NCI-H2107 treated with DMSO at 0.1 percent for 48 hours (cell line): ENCODE data around the gene GRHL1.

ENCODE experiments used
- DNase-seq: peaks from one replicate; lab custom pipeline; 2025; ENCODE audit not compliant: unreplicated experiment; lab: John Stamatoyannopoulos, UW

GRHL1 gene

GRCh38 chr2:9992427-9993187, 41.1 kb downstream of the GRHL1 start:
- DNase-seq = no peak

GRCh38 chr2:9993488-9994165, 42.1 kb downstream of the GRHL1 start:
- DNase-seq = no peak

GRCh38 chr2:9994462-9994861, 43.0 kb downstream of the GRHL1 start:
- no peak for DNase-seq

- DNase-seq = no peak
These were observed 43.6 kb downstream of the GRHL1 start for GRCh38 chr2:9995059-9995458.

DNA sequence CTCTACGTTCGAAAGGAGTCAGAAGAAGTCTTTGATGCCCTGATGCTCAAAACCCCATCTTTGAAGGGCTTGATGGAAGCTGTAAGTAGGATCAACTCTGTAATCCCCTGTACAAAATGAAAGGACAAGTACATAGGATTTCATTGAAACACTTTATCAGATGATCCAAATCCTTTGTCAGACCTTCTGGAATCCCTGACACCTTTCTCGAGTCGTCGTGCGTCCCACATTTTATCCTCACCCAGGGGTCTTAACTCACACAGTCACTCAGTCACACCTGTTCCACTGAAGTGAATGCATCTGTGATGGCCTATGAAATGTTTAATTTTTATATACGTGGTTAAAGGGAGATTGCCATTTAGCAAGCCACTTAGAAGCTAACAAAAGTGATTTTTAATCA, 44.8 kb downstream of the GRHL1 start:
- no peak for DNase-seq

GRCh38 chr2:9997936-9998335, 46.4 kb downstream of the GRHL1 start:
- DNase-seq = no peak

GRCh38 chr2:9998916-9999654, 47.6 kb downstream of the GRHL1 start:
- DNase-seq = no peak

- no peak for DNase-seq
These were observed 48.2 kb downstream of the GRHL1 start for GRCh38 chr2:9999693-10000092.

GRCh38 chr2:10000541-10000940, 49.0 kb downstream of the GRHL1 start:
- DNase-seq = no peak

GRCh38 chr2:10001586-10001985, 50.1 kb downstream of the GRHL1 start:
- no peak for DNase-seq

DNA sequence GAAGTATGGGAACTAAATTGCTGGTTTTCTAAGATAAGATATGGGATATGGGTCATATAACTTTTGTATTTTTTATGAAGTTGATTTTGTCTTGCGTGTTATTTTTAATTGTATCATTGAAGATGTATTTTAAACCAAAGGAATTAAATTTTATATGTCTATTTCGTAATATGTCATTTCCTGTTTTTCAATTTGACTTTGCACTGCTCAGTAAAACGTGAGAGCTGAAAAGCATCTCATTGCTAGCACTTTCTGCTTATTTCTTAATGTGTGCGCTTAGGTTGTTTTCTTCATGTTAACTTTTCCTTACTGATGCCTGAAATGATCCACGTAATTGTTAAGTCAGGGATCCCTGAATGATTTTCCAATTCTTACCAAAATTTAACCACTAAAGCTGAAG, 50.6 kb downstream of the GRHL1 start:
- DNase-seq = no peak

GRCh38 chr2:10002681-10003080, 51.2 kb downstream of the GRHL1 start:
- DNase-seq = no peak

DNA sequence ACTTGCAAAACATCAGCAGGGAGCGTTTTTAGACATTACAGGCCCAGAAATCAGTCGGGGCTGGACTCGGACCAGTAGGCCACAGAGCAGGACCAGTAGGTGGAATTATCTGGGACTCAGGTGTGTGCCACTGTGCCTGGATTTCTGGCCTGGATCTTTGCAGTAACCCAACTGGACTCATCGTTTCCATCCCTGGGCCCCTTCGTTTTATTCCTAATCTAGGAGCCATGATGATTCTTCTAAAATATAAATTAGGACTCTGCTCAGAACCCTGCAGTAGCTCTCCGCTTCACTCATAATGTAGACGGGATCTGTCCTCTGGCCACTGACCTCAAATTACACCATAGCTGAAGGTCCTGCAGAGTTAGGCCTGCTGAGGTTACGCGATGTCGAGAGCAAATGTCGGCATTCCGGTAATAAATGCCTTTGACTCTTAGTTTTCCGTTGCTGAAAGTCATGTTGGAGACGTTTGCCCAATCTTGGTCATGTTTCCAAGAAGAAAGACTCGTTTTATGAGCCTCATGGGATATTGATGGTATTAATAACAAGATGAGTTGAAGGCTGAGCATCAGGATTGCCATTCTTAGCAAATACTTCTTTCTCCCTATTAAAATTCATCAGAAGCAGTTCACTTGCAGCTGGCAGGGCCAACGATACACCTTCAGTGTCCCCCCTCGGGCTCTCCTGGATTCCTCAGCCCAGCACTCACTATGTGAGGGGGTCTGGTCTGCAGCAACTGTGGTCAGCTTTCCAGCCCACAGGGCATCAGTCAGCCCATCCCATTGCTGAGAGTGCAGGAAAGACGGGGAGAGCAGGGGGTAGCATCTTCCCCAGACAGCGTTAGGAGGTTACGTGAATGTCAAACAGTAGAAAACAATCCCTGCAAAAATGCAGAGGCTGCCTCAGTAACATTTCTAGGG, 52.0 kb downstream of the GRHL1 start:
- DNase-seq = no peak

DNA sequence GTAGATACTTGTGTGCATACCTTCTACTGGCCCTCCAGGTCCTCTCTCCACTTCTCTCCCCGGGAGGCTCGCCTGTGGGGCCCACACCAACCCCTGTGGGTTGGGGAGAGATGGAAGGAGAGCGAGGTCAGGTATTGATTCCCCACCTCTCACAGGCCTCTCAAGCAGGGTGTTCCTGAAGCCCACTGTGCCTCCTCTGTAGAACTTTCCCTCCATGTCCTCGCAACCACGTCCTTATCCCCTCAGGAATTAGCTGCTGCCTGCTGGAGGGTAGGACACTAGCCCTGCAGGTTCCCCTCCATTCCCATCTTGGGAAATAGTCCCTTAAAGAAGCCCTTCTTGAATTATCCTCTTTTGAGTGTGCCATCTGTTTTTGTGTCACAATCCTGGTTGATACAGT, 52.9 kb downstream of the GRHL1 start:
- no peak for DNase-seq

- no peak for DNase-seq
These were observed 53.3 kb downstream of the GRHL1 start for GRCh38 chr2:10004836-10005235.

DNA sequence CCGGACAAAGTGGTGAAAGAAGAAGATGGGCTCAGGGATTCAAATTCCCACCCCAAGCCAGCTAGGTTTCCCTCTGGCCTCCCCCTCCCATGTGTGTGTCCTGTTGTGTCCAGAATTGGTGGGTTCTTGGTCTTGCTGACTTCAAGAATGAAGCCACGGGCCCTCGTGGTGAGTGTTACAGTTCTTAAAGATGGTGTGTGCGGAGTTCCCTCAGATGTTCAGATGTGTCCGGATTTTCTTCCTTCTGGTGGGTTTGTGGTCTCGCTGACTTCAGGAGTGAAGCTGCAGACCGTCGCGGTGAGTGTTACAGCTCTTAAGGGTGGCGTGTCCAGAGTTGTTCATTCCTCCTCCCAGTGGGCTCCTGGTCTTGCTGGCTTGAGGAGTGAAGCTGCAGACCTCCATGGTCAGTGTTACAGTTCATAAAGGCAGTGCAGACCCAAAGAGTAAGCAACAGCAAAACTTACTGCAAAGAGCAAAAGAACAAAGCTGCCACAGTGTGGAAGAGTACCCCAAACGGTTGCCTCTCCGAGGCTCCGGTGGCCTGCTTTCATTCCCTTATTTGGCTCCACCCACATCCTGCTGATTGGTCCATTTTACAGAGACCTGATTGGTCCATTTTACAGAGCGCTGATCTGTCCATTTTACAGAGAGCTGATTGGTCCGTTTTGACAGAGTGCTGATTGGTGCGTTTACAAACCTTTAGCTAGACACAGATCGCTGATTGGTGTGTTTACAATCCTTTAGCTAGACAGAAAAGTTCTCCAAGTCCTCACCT, 54.2 kb downstream of the GRHL1 start:
- DNase-seq = no peak

- peak; percentile 19 for DNase-seq
These were observed 55.0 kb downstream of the GRHL1 start for GRCh38 chr2:10006236-10007161.

- DNase-seq = no peak
These were observed 55.9 kb downstream of the GRHL1 start for GRCh38 chr2:10007435-10007834.
